HCT116 (cell line): ENCODE results near the gene RASSF5. TPM values are rescaled to one million over a fixed set of nuclear protein-coding genes. Genes with fewer than 3 reads are reported as not detected.

Experiments
- ATAC-seq: fragments of 200-7000 bp; cut with Tn5 transposase; 2 replicates; pipeline ENCODE4 v1.9.1; 2020; ENCODE audit warnings: mild to moderate bottlenecking, moderate library complexity
- BruUV-seq: library from RNA; stranded (reverse); fragments of 400-500 nt; replicated peaks from 2 replicates; lab custom pipeline; 2021; lab: Mats Ljungman, UMichigan
- CTCF ChIA-PET: fragments of 300-600 bp; sonication (Branson Sonifier 250); formaldehyde crosslinking; loops from one replicate; lab custom pipeline; 2021; ENCODE audit warnings: antibody characterized with exemption; lab: Charles Lee
- POLR2A ChIA-PET: fragments of 300-600, 350-600 bp; sonication (Branson Sonifier 250); formaldehyde crosslinking; loops from one replicate; lab custom pipeline; 2021; ENCODE audit warnings: antibody characterized with exemption; lab: Charles Lee
- RAD21 ChIA-PET, 2 experiments: fragments of 300-600 bp; sonication (Branson Sonifier 250); formaldehyde crosslinking; loops; one replicate each; lab custom pipeline; 2023; ENCODE audit warnings: low total read pairs in 2 of 2; ENCODE audit not compliant: uncharacterized antibody in 2 of 2, unreplicated experiment in 2 of 2, low non-redundant PET in 1 of 2; lab: Charles Lee
- DNase-seq: peaks from one replicate; pipeline ENCODE4 v3.0.0-alpha.2; 2010; ENCODE audit warnings: low read depth, low spot score
- H2AFZ ChIP-seq: fragments of 200-600 bp; shearing (Covaris generic), sonication (generic); 2 replicates; pipeline ENCODE4 v1.6.1; 2017; ENCODE audit warnings: low read depth, mixed run types, mixed read lengths, antibody characterized with exemption, low read length; ENCODE audit not compliant: poor library complexity, severe bottlenecking
- H3K27ac ChIP-seq: 2 replicates; pipeline ENCODE4 v1.5.1; 2012; ENCODE audit warnings: low read depth, low read length
- H3K27me3 ChIP-seq: fragments of 200-600 bp; sonication (generic); 2 replicates; pipeline ENCODE4 v1.6.1; 2016; ENCODE audit warnings: mixed run types, low read length, mixed read lengths; ENCODE audit not compliant: insufficient read depth
- H3K36me3 ChIP-seq, 2 experiments: fragments of 200-500 bp in 1 of 2; fragments of 200-600 bp in 1 of 2; sonication (Bioruptor generic) in 1 of 2; sonication (generic) in 1 of 2; 2 replicates each; pipeline versions ENCODE4 v1.5.1 to v1.6.1; 2014 to 2016; ENCODE audit warnings: low read length in 2 of 2, inconsistent platforms in 1 of 2, mixed read lengths in 1 of 2, mixed run types in 1 of 2; ENCODE audit not compliant: insufficient read depth in 2 of 2, control insufficient read depth in 1 of 2
- H3K4me1 ChIP-seq, 2 experiments: fragments of 200-600 bp in 1 of 2; sonication (generic) in 1 of 2; 2 replicates each; pipeline versions ENCODE4 v1.5.1 to v1.6.1; 2012 to 2017; ENCODE audit warnings: low read length in 2 of 2, inconsistent platforms in 1 of 2, mild to moderate bottlenecking in 1 of 2, mixed read lengths in 1 of 2, mixed run types in 1 of 2, moderate library complexity in 1 of 2; ENCODE audit not compliant: insufficient read depth in 2 of 2, control insufficient read depth in 1 of 2
- H3K4me2 ChIP-seq: fragments of 200-600 bp; sonication (generic); 2 replicates; pipeline ENCODE4 v1.6.1; 2017; ENCODE audit warnings: mixed run types, low read length, mixed read lengths
- H3K4me3 ChIP-seq, 2 experiments: fragments of 200-600 bp in 1 of 2; sonication (generic) in 1 of 2; replicated peaks in 1 of 2; 2 replicates each; pipeline ENCODE4 v1.5.1; 2011 to 2016; ENCODE audit warnings: low read length in 2 of 2, control low read depth in 1 of 2, low read depth in 1 of 2, mild to moderate bottlenecking in 1 of 2, mixed read lengths in 1 of 2, mixed run types in 1 of 2
- H3K79me2 ChIP-seq: fragments of 200-600 bp; sonication (generic); 2 replicates; pipeline ENCODE4 v1.6.1; 2017; ENCODE audit warnings: mild to moderate bottlenecking, mixed run types, low read length, moderate library complexity, mixed read lengths; ENCODE audit not compliant: insufficient read depth
- H3K9ac ChIP-seq: fragments of 200-600 bp; sonication (generic); 2 replicates; pipeline ENCODE4 v1.6.1; 2016; ENCODE audit warnings: low read length, mixed read lengths
- H3K9me2 ChIP-seq: fragments of 200-600 bp; sonication (generic), shearing (Covaris generic); 2 replicates; pipeline ENCODE4 v1.6.1; 2017; ENCODE audit warnings: mixed run types, mild to moderate bottlenecking, moderate library complexity; ENCODE audit not compliant: insufficient read depth
- H3K9me3 ChIP-seq, 2 experiments: fragments of 200-500 bp in 1 of 2; fragments of 200-600 bp in 1 of 2; sonication (Bioruptor generic) in 1 of 2; sonication (generic) in 1 of 2; 2 replicates each; pipeline ENCODE4 v1.6.1; 2014 to 2017; ENCODE audit warnings: low read length in 2 of 2, mixed read lengths in 2 of 2, inconsistent platforms in 1 of 2, low read depth in 1 of 2, mild to moderate bottlenecking in 1 of 2, mixed run types in 1 of 2, moderate library complexity in 1 of 2; ENCODE audit not compliant: control insufficient read depth in 1 of 2, insufficient read depth in 1 of 2
- H4K20me1 ChIP-seq: fragments of 200-600 bp; sonication (generic), shearing (Covaris generic); 2 replicates; pipeline ENCODE4 v1.6.1; 2017; ENCODE audit warnings: mixed run types, mild to moderate bottlenecking, moderate library complexity; ENCODE audit not compliant: insufficient read depth
- CBX3 ChIP-seq: IDR thresholded peaks from 2 replicates; pipeline ENCODE4 v1.6.1; 2012; ENCODE audit warnings: low read depth
- CEBPB ChIP-seq: IDR thresholded peaks from 2 replicates; pipeline ENCODE4 v1.6.1; 2012; ENCODE audit warnings: low read depth
- EGR1 ChIP-seq: IDR thresholded peaks from 2 replicates; pipeline ENCODE4 v1.6.1; 2012; ENCODE audit warnings: low read depth
- ELF1 ChIP-seq: IDR thresholded peaks from 2 replicates; pipeline ENCODE4 v1.6.1; 2012; ENCODE audit warnings: low read depth, borderline replicate concordance
- EZH2phosphoT487 ChIP-seq: fragments of 200-600 bp; IDR thresholded peaks from 2 replicates; pipeline ENCODE4 v1.6.1; 2018; ENCODE audit warnings: antibody characterized with exemption, borderline replicate concordance
- FOSL1 ChIP-seq: IDR thresholded peaks from 2 replicates; pipeline ENCODE4 v1.6.1; 2012; ENCODE audit warnings: low read depth
- JUND ChIP-seq: IDR thresholded peaks from 2 replicates; pipeline ENCODE4 v1.6.1; 2012
- POLR2AphosphoS5 ChIP-seq: IDR thresholded peaks from 2 replicates; pipeline ENCODE4 v1.6.1; 2011; ENCODE audit warnings: mild to moderate bottlenecking, low read depth, low read length, moderate library complexity
- RAD21 ChIP-seq: IDR thresholded peaks from 2 replicates; pipeline ENCODE4 v1.6.1; 2012; ENCODE audit warnings: low read depth, mild to moderate bottlenecking
- SP1 ChIP-seq: IDR thresholded peaks from 2 replicates; pipeline ENCODE4 v1.6.1; 2012; ENCODE audit warnings: low read depth
- SRF ChIP-seq: IDR thresholded peaks from 2 replicates; pipeline ENCODE4 v1.6.1; 2012; ENCODE audit warnings: low read depth
- YY1 ChIP-seq: IDR thresholded peaks from 2 replicates; pipeline ENCODE4 v1.6.1; 2011; ENCODE audit warnings: low read length, low read depth, moderate library complexity, mild to moderate bottlenecking; ENCODE audit not compliant: insufficient replicate concordance; ENCODE audit errors: extremely low read depth
- ZFX ChIP-seq: fragments of 450-650 bp; IDR thresholded peaks from 2 replicates; pipeline ENCODE4 v1.6.1; 2017
- ZNF274 ChIP-seq: fragments of 200-500 bp; sonication (Bioruptor generic); IDR thresholded peaks from 2 replicates; pipeline ENCODE4 v1.6.1; 2014; ENCODE audit warnings: mild to moderate bottlenecking, low read depth, low read length, inconsistent platforms
- intact Hi-C: fragments of 100-400 bp; cut with micrococcal nuclease; formaldehyde crosslinking; loops from 2 replicates; pipeline ENCODE4 v1.10.0; 2022
- total RNA-seq: library from RNA; stranded (reverse); gene quantifications from one replicate; pipeline ENCODE4 v1.2.1, GENCODE V29; 2021; ENCODE audit not compliant: unreplicated experiment
- TF ChIP-seq, protein P1 (sequence below): IDR thresholded peaks from 2 replicates; pipeline ENCODE4 v1.6.1; 2012
- TF ChIP-seq, protein P2 (sequence below): IDR thresholded peaks from 2 replicates; pipeline ENCODE4 v1.6.1; 2012
- TF ChIP-seq, protein P3 (sequence below): IDR thresholded peaks from 2 replicates; pipeline ENCODE4 v1.6.1; 2012; ENCODE audit warnings: low read depth

Gene RASSF5
- total RNA-seq, 1 experiment from 2014 or later, result 5.4 TPM

GRCh38 chr1:206472886-206473285 is 34.4 kb upstream of the RASSF5 start (continued):
- TF ChIP-seq YY1, result no peak
- TF ChIP-seq, protein P1, sequence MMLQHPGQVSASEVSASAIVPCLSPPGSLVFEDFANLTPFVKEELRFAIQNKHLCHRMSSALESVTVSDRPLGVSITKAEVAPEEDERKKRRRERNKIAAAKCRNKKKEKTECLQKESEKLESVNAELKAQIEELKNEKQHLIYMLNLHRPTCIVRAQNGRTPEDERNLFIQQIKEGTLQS, result no peak
- no peak for TF ChIP-seq FOSL1
- TF ChIP-seq, protein P2, sequence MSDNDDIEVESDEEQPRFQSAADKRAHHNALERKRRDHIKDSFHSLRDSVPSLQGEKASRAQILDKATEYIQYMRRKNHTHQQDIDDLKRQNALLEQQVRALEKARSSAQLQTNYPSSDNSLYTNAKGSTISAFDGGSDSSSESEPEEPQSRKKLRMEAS, result no peak
- TF ChIP-seq, protein P3, sequence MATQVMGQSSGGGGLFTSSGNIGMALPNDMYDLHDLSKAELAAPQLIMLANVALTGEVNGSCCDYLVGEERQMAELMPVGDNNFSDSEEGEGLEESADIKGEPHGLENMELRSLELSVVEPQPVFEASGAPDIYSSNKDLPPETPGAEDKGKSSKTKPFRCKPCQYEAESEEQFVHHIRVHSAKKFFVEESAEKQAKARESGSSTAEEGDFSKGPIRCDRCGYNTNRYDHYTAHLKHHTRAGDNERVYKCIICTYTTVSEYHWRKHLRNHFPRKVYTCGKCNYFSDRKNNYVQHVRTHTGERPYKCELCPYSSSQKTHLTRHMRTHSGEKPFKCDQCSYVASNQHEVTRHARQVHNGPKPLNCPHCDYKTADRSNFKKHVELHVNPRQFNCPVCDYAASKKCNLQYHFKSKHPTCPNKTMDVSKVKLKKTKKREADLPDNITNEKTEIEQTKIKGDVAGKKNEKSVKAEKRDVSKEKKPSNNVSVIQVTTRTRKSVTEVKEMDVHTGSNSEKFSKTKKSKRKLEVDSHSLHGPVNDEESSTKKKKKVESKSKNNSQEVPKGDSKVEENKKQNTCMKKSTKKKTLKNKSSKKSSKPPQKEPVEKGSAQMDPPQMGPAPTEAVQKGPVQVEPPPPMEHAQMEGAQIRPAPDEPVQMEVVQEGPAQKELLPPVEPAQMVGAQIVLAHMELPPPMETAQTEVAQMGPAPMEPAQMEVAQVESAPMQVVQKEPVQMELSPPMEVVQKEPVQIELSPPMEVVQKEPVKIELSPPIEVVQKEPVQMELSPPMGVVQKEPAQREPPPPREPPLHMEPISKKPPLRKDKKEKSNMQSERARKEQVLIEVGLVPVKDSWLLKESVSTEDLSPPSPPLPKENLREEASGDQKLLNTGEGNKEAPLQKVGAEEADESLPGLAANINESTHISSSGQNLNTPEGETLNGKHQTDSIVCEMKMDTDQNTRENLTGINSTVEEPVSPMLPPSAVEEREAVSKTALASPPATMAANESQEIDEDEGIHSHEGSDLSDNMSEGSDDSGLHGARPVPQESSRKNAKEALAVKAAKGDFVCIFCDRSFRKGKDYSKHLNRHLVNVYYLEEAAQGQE, result no peak
- TF ChIP-seq, all 23 proteins: peak for 0

DNA sequence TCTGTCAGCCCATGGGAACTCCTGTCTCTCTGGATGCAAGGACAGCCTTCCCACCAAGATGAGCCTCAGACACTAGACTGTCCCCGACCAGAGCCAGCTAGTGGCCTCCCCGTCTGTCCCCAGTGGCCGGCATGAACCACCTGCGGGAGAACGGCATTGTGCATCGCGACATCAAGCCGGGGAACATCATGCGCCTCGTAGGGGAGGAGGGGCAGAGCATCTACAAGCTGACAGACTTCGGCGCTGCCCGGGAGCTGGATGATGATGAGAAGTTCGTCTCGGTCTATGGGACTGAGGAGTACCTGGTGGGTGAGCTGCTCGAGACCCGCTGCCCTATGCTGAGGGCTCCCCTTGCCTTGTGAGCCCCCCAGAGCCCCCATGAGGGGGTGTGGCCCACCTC is 31.3 kb upstream of the RASSF5 start:
- Histone ChIP-seq H3K9me2 (no peaks in the 10 kb centered on the region), H3K27ac (no peak overlapping the region), H3K4me3 (no peak overlapping the region), H3K4me2 (no peak overlapping the region), H4K20me1 (no peaks in the 10 kb centered on the region), H3K36me3 (no peaks in the 10 kb centered on the region), H3K79me2 (no peaks in the 10 kb centered on the region), H3K27me3 (no peaks in the 10 kb centered on the region), H3K9me3 (no peaks in the 10 kb centered on the region), H3K9ac (no peak overlapping the region), H2AFZ (no peak overlapping the region), H3K4me1 (peaks cover 6 to 13% of the 10 kb centered on the region in 2 experiments; a peak in 3 of 4 replicates)
- TF ChIP-seq POLR2AphosphoS5 (no peak), JUND (no peak), FOSL1 (no peak), ZFX (no peak), SP1 (no peak), RAD21 (no peak), CEBPB (no peak), ELF1 (no peak), EZH2phosphoT487 (no peak), EGR1 (no peak), ZNF274 (no peak), CBX3 (no peak), SRF (no peak)
- TF ChIP-seq, protein P3, result no peak
- DNase-seq (no peak), ATAC-seq (no peak)
- CTCF ChIA-PET, result no interaction called here
- RAD21 ChIA-PET, result no interaction called here
- POLR2A ChIA-PET, result no interaction called here
- intact Hi-C loops, result loop anchor here (5.0 kb wide), 2 partner anchors 436 to 506 kb away; no protein-coding TSS in a partner anchor
- BruUV-seq, result no TSS peak
